Ovary (tissue), 9 donors: ENCODE results near the gene C1orf159. TPM values are rescaled to one million over a fixed set of nuclear protein-coding genes. Genes with fewer than 3 reads are reported as not detected.

ENCODE experiments used
- DNase-seq, 5 donors: peaks; one replicate each; pipeline ENCODE4 v3.0.0-alpha.2; 2019 to 2020
- H3K27ac ChIP-seq, 2 donors: fragments of 200-600 bp; one replicate each; pipeline versions ENCODE4 v1.5.1 to v1.8.0; 2019 to 2022
- H3K27me3 ChIP-seq: fragments of 200-600 bp; one replicate; pipeline ENCODE4 v1.8.0; 2022
- H3K36me3 ChIP-seq: fragments of 200-600 bp; sonication (generic); one replicate; pipeline ENCODE4 v1.5.1; 2019
- H3K4me1 ChIP-seq: one replicate; pipeline ENCODE4 v1.8.1; 2013; ENCODE audit warnings: mild to moderate bottlenecking, moderate library complexity; ENCODE audit not compliant: insufficient read depth
- H3K4me3 ChIP-seq: fragments of 200-600 bp; sonication (generic); one replicate; pipeline ENCODE4 v1.5.1; 2017
- H3K9me3 ChIP-seq, 2 donors: fragments of 200-600 bp in 1 of 2; sonication (generic) in 1 of 2; one replicate each; pipeline versions ENCODE4 v1.5.1 to v1.8.1; 2013 to 2019; ENCODE audit warnings: mild to moderate bottlenecking in 1 of 2, moderate library complexity in 1 of 2
- CTCF ChIP-seq, 3 donors: fragments of 450-650 bp in 2 of 3; fragments of 200-600 bp in 1 of 3; IDR thresholded peaks; one replicate each; pipeline versions ENCODE4 v1.5.1 to v1.8.0; 2016 to 2022; ENCODE audit warnings: antibody characterized with exemption in 3 of 3, mild to moderate bottlenecking in 1 of 3
- EP300 ChIP-seq: sonication (generic); formaldehyde crosslinking; IDR thresholded peaks from one replicate; pipeline ENCODE4 v1.6.1; 2017; ENCODE audit warnings: antibody characterized with exemption
- POLR2A ChIP-seq: fragments of 450-650 bp; IDR thresholded peaks from one replicate; pipeline ENCODE4 v1.6.1; 2017; ENCODE audit warnings: antibody characterized with exemption, mild to moderate bottlenecking, moderate library complexity
- WGBS, 3 donors: extraction: QIAGEN DNeasy Blood & Tissue Kit in 1 of 3; methylation state at CpG; one replicate each; pipeline versions ENCODE4 v1.1.5 to v1.1.7; 2013 to 2017; 5-methylcytosine and 5-hydroxymethylcytosine counted together
- intact Hi-C, 4 donors: fragments of 100-400 bp; cut with DNase I; formaldehyde crosslinking; loops; one replicate each; pipeline versions ENCODE4 v1.11.0 to v1.15.1; 2022 to 2023
- polyA plus RNA-seq, 2 donors: library from polyadenylated mRNA; stranded (reverse); fragments of 200-250 nt in 1 of 2; fragments of 350-450 nt in 1 of 2; fragmentation: Illumina TruSeq in 1 of 2; extraction: RNeasy Lipid Tissue Mini Kit (QIAGEN cat#74804) in 1 of 2; gene quantifications; one replicate each; pipeline ENCODE4 v1.2.3, GENCODE V29; 2013 to 2014
- total RNA-seq, 7 donors: library from RNA; depleted of rRNA in 2 of 7; stranded (reverse); fragments of >200 nt in 2 of 7; fragmentation: NEBNext Ultra II Directional in 3 of 7; extraction: Animal tissue kit (Norgen Biotek cat#: 25700) in 3 of 7; gene quantifications; one replicate each; pipeline versions ENCODE4 v1.1.0 to v1.2.4, GENCODE V29; 2016 to 2023
- donor health status: DM: no; HTN: no; CAD: no; lungs with moderate emphysema.
- donor health status: DM: no; HTN: no; CAD: no.
- donor health status: Bipolar disorder and iron deficiency.
- donor health status: DM: yes; HTN: yes; CAD: no.
- donor health status: DM: no; HTN: no; CAD: no.
- donor health status: DM: yes; HTN: yes; CAD: no.

The C1orf159 gene
- total and polyA plus RNA-seq, 9 donors, result 0.28 to 22.1 (median 9.4) TPM

GRCh38 chr1:1114431-1114830, 1.5 kb downstream of the C1orf159 start:
- TF ChIP-seq POLR2A, result no peak
- no peak for TF ChIP-seq EP300
- intact Hi-C loops, result loop anchor here in 1 of 4 donors (10.0 kb wide), 1 partner anchor 260 kb away; the partner anchor contains the start of gene AURKAIP1
- WGBS, 3 donors, result 89 to 91% (median 90%) methylated on average over 13 of the region's 13 CpGs
- Histone ChIP-seq H3K27ac (no peak overlapping the region), H3K4me3 (no peak overlapping the region), H3K36me3 (no peaks in the 10 kb centered on the region), H3K27me3 (no peaks in the 10 kb centered on the region), H3K9me3 (no peaks in the 10 kb centered on the region), H3K4me1 (peaks cover 3% of the 10 kb centered on the region)
- peak in 3 of 5 donors; percentile 19 to 28 (median 23) for DNase-seq

- no peak overlapping the region for H3K27ac ChIP-seq
- no peaks in the 10 kb centered on the region for H3K9me3 ChIP-seq
- no peaks in the 10 kb centered on the region for H3K36me3 ChIP-seq
- WGBS, 3 donors, result 96 to 97% (median 97%) methylated on average over 30 of the region's 30 CpGs
- peaks cover 3% of the 10 kb centered on the region for H3K4me1 ChIP-seq
- TF ChIP-seq EP300, result no peak
- H3K4me3 ChIP-seq, result no peak overlapping the region
- intact Hi-C loops, result loop anchor here in 1 of 4 donors (10.0 kb wide), 1 partner anchor 262 kb away; the partner anchor contains the start of gene AURKAIP1
- DNase-seq, result peak in 3 of 5 donors; percentile 15 to 27 (median 19)
- no peaks in the 10 kb centered on the region for H3K27me3 ChIP-seq
Observed at GRCh38 chr1:1112237-1112985, 3.5 kb downstream of the C1orf159 start.

- no peaks in the 10 kb centered on the region for H3K36me3 ChIP-seq
- peaks cover 3% of the 10 kb centered on the region for H3K4me1 ChIP-seq
- no peaks in the 10 kb centered on the region for H3K27me3 ChIP-seq
- H3K9me3 ChIP-seq, result no peaks in the 10 kb centered on the region
- DNase-seq, result peak in 3 of 5 donors; percentile 12 to 31 (median 14)
- intact Hi-C loops, result loop anchor here in 1 of 4 donors (10.0 kb wide), 1 partner anchor 263 kb away; the partner anchor contains the start of gene AURKAIP1
- WGBS, 3 donors, result 93 to 95% (median 94%) methylated on average over 28 of the region's 28 CpGs
- TF ChIP-seq POLR2A (no peak), CTCF (IDR thresholded peaks at IDR 0.05) (no peak), EP300 (no peak)
- no peak overlapping the region for H3K4me3 ChIP-seq
- no peak overlapping the region for H3K27ac ChIP-seq
Observed at GRCh38 chr1:1111516-1112236, 4.2 kb downstream of the C1orf159 start.

GRCh38 chr1:1110561-1110971, 5.3 kb downstream of the C1orf159 start:
- 88 to 91% (median 89%) methylated on average over 28 to 29 of the region's 29 CpGs for WGBS, 3 donors
- intact Hi-C loops, result loop anchor here in 1 of 4 donors (10.0 kb wide), 1 partner anchor 264 kb away; the partner anchor contains the start of gene AURKAIP1

More at GRCh38 chr1:1110561-1110971, 5.3 kb downstream of the C1orf159 start:
- Histone ChIP-seq H3K9me3 (no peaks in the 10 kb centered on the region), H3K36me3 (no peaks in the 10 kb centered on the region), H3K27me3 (no peaks in the 10 kb centered on the region), H3K4me1 (peaks cover 3% of the 10 kb centered on the region), H3K4me3 (no peak overlapping the region), H3K27ac (no peak overlapping the region)
- no peak for TF ChIP-seq POLR2A
- TF ChIP-seq EP300, result no peak
- no peak for TF ChIP-seq CTCF (IDR thresholded peaks at IDR 0.05)
- DNase-seq, result peak in 2 of 5 donors; percentile 20 to 33
